PFSK-1 (cell line): ENCODE results near the gene CRTAC1.

Source experiments
- POLR2AphosphoS5 ChIP-seq: IDR thresholded peaks from 2 replicates; pipeline ENCODE4 v1.6.1; 2012; ENCODE audit warnings: low read depth, mild to moderate bottlenecking, control low read depth, low read length, moderate library complexity
- SIN3A ChIP-seq: IDR thresholded peaks from 2 replicates; pipeline ENCODE4 v1.6.1; 2012; ENCODE audit warnings: mild to moderate bottlenecking, low read length, moderate library complexity, borderline replicate concordance; ENCODE audit not compliant: insufficient read depth
- TAF1 ChIP-seq: IDR thresholded peaks from 2 replicates; pipeline ENCODE4 v1.6.1; 2012; ENCODE audit warnings: low read length, control low read depth, borderline replicate concordance; ENCODE audit not compliant: insufficient read depth
- TF ChIP-seq, protein P1 (sequence below), 2 experiments: IDR thresholded peaks; 2 replicates each; pipeline versions ENCODE4 v1.6.1 to v1.8.0; 2011 to 2012; ENCODE audit warnings: low read depth in 2 of 2, low read length in 2 of 2, control low read depth in 1 of 2, inconsistent platforms in 1 of 2, mild to moderate bottlenecking in 1 of 2, moderate library complexity in 1 of 2; ENCODE audit not compliant: insufficient read depth in 1 of 2

DNA sequence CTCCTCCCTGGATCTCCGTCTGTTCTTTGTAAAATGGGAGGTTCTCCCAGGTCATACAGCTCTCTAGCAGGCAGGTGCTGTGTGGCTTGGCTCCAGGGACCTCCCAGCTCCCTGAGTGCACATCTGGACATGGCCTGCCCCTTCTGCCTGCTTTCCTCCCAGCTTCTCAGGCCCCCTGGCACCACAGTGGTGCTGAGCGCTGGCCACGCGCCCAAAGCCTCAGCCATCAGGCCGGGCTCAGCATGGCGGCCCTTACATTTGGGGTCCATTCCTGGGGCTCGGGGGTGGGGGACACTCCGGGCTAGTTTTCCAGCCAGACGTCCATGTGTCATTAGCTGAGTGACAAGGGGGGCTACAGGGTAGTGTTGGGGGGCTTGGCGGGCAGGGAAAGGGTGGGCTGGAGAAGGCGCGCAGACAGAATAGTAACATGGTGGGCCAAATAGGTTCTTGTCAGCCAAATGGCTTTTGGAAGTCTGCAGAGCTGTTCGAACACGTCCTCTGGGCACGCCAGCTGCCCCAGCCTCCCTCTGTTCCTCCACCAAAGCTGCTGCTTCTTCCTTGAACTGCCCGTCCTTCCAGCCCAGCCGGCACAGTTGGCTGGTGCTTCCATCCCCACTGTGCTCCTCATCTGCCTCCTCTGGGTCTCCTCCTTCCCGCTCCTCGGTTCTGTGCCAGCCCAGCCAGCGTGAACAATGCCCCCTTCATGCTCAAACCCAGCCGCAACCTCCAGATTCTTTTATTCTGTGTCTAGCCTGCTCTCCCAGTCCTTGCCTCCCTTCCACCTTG is 114.9 kb downstream of the CRTAC1 start:
- no peak for TF ChIP-seq POLR2AphosphoS5
- TF ChIP-seq, protein P1, sequence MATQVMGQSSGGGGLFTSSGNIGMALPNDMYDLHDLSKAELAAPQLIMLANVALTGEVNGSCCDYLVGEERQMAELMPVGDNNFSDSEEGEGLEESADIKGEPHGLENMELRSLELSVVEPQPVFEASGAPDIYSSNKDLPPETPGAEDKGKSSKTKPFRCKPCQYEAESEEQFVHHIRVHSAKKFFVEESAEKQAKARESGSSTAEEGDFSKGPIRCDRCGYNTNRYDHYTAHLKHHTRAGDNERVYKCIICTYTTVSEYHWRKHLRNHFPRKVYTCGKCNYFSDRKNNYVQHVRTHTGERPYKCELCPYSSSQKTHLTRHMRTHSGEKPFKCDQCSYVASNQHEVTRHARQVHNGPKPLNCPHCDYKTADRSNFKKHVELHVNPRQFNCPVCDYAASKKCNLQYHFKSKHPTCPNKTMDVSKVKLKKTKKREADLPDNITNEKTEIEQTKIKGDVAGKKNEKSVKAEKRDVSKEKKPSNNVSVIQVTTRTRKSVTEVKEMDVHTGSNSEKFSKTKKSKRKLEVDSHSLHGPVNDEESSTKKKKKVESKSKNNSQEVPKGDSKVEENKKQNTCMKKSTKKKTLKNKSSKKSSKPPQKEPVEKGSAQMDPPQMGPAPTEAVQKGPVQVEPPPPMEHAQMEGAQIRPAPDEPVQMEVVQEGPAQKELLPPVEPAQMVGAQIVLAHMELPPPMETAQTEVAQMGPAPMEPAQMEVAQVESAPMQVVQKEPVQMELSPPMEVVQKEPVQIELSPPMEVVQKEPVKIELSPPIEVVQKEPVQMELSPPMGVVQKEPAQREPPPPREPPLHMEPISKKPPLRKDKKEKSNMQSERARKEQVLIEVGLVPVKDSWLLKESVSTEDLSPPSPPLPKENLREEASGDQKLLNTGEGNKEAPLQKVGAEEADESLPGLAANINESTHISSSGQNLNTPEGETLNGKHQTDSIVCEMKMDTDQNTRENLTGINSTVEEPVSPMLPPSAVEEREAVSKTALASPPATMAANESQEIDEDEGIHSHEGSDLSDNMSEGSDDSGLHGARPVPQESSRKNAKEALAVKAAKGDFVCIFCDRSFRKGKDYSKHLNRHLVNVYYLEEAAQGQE (IDR thresholded peaks at IDR 0.05; ENCODE audit: insufficient read depth in 1 of 2, low read depth in 2 of 2, low read length in 2 of 2): no peak
- no peak for TF ChIP-seq SIN3A
- TF ChIP-seq TAF1: no peak
